NB4 (cell line): ENCODE results near the gene PBOV1.

Experiments
- TF ChIP-seq, protein P1 (sequence below): IDR thresholded peaks from one replicate; pipeline ENCODE4 v1.5.1; 2012; ENCODE audit warnings: low read depth, low read length
- TF ChIP-seq, protein P2 (sequence below): IDR thresholded peaks from 2 replicates; pipeline ENCODE4 v1.6.1; 2011; ENCODE audit warnings: low read depth, low read length

DNA sequence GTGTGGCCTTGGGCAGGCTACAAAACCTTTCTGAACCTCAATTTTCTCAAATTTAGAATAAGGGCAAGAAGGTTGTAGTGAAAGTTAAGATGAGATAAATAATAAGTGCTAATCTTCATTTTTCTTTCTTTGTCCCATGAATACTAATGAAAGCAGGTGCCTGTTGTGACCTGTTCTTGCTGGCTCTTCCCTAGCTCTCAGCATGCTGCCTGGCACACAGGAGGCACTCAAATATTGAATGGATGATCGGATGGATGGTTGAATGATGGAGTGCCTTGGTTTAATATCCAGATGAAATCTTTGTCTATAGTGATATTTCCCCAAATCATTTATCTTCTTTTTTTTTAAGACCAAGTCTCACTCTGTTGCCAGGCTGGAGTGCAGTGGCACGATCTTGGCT, 15.0 kb downstream of the PBOV1 start:
- TF ChIP-seq, protein P1, sequence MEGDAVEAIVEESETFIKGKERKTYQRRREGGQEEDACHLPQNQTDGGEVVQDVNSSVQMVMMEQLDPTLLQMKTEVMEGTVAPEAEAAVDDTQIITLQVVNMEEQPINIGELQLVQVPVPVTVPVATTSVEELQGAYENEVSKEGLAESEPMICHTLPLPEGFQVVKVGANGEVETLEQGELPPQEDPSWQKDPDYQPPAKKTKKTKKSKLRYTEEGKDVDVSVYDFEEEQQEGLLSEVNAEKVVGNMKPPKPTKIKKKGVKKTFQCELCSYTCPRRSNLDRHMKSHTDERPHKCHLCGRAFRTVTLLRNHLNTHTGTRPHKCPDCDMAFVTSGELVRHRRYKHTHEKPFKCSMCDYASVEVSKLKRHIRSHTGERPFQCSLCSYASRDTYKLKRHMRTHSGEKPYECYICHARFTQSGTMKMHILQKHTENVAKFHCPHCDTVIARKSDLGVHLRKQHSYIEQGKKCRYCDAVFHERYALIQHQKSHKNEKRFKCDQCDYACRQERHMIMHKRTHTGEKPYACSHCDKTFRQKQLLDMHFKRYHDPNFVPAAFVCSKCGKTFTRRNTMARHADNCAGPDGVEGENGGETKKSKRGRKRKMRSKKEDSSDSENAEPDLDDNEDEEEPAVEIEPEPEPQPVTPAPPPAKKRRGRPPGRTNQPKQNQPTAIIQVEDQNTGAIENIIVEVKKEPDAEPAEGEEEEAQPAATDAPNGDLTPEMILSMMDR: no peak
- TF ChIP-seq, protein P2, sequence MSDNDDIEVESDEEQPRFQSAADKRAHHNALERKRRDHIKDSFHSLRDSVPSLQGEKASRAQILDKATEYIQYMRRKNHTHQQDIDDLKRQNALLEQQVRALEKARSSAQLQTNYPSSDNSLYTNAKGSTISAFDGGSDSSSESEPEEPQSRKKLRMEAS: no peak
